HG03432 (cell line): ENCODE results near the gene COL9A3.

Experiments
- ATAC-seq: cut with Tn5 transposase; IDR thresholded peaks from one replicate; pipeline ENCODE4 v1.9.1; 2021; ENCODE audit warnings: mild to moderate bottlenecking, moderate library complexity; ENCODE audit not compliant: unreplicated experiment

The COL9A3 gene

DNA sequence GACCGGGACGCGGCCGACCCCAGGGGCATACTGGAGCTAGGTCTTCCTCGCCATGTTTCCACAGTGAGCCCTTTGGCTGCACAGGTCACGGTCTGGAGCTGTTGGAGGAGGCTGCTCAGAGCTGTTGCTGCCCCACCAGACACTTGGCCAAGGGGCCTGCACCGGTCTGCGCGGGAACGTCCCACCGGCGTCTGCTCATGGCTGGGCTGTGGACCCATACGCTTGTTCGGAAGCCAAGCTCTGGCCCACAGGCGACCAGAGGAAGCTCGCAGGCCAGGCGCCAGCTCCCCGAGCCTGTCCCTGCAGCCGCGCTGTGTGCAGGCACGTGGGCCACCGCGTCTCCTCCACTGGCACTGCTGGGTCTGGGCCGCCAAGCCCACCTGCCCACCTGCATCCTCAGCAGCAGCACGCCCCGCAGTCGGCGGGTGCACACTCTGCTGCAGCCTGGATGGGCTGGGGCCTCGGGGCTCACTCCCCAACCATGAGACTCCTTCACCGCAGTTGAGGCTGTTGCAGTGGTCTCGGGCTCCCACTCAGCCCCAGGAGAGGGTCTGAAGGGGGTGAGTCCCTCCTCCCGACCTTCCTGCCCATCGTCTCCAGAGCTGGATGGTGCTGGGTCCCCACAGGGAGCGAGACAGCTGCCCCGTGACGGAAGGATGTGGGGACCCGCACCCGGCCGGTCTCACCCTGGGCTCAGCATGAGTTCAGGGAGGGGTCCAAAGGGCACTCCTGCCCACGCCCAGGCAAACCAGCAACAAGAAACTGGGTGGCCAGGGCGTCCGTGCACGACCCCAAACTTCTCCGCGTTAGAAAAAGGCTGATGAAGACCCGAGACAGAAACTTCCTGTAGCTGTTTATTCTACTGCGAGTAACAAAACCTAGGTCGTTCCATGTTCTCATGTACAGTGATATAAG, 60.3 kb downstream of the COL9A3 start:
- ATAC-seq, result no peak

DNA sequence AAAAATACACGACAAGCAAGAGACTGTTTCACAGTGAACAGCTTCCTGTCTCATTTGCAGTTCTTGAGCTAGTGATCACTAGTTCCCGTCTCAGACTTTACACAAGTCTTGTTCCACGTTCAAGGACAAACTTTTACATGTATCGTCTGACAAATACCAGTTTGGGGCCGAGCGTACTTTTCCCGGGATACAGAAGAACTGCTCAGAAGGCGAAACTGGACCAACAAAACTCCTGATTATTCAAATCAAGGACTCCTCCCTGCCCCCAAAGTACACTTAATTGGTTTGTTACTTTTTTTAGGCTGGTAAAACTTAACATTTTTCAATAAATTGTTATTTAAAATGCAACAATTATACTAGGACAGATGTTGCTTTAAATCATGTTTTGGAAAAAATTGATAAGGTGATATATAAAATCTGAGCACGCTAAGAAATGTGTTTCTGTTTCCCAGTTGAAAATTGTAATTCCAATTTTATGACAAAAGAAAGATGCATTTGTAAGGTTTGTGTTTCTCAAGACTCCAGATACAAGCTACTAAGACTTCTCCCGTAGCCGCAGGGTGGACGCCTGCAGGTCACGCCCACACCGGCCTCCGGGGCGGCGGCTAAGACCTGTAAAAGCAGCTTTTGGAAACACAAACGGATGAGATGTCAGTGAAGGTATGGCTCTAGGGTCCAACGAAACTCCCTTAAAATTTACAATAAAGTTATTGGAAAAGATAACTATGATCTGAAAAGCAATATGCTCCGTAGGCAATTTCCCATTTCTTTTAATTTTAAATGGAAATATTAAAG, 61.6 kb downstream of the COL9A3 start:
- no peak for ATAC-seq

DNA sequence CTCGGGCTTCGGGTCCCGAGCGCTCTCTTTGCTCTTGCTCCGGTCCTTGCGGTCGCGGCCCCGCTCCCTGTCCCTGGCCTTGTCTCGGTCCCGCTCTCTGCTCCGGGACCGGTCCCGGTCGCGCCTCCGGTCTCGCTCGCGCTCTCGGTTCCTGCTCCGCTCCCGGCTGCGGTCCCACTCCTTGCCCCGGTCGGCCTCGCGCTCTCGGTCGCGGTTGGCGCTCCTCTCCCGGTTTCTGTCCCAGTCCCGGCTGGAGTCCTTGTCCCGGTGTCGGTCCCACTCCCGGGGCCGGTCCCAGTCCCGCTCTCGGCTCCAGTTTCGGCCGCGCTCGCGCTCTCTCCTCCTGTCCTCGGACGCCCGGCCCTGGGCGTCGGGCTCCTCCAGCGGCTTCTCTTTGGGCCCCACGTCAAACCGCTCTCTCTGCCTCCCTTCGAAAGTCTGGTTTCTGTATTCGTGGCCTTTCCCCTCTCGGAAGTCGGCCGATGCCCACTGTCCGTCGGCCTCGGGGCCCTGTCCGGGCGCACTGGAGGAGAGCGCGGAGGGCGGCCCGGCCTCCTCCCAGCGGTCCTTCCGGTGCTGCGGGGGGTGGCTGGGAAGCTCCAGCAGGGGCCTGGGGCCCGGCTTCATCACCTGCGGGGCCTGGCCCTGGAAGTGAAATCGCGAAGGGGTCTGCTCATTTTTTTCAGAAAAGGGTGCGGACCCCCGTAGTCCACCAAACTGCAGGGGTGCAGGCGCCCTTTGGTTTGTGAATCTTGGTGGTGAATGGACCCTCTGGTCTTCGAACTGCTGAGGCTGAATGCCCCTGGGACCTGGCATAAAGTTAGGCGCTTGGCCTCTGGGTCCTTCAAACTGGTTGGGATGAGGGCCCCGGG, 62.7 kb downstream of the COL9A3 start:
- no peak for ATAC-seq

DNA sequence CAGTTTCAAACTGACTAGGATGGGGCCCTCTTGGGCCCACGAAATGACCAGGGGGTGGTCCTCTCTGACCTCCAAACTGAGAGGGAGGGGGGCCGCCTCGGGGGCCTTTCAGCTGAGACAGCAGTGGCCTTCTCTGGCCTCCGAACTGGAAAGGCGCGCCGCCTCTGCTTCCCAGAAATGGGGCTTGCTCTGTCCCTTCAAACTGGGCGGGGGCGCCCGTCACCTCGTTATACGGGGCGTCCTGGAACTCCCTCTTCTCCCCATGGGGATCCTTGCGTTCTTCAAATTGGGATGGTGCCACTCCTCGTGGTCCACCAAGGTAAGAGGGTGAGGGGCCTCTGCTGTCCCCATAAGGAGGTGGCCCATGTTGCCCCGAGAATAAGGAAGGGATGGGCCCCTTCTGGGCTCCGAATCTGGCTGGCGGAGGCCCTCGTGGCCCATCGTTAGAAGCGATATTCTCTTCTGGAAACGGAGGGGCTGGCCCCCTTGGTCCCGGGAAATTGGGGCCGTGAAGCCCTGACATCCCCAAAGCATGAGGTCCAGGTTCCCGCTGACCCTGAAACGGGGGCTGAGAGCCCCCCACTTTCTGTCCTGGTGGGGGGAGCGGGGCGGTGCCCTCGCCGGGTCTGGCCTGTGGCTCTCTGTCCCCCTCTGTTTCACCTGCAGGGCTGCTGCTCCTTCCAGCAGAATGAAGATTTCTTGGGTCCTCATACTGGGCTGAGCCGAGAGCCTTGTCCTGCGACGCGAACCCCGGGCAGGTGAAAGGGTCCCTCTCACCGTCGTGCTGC, 63.5 kb downstream of the COL9A3 start:
- no peak for ATAC-seq

DNA sequence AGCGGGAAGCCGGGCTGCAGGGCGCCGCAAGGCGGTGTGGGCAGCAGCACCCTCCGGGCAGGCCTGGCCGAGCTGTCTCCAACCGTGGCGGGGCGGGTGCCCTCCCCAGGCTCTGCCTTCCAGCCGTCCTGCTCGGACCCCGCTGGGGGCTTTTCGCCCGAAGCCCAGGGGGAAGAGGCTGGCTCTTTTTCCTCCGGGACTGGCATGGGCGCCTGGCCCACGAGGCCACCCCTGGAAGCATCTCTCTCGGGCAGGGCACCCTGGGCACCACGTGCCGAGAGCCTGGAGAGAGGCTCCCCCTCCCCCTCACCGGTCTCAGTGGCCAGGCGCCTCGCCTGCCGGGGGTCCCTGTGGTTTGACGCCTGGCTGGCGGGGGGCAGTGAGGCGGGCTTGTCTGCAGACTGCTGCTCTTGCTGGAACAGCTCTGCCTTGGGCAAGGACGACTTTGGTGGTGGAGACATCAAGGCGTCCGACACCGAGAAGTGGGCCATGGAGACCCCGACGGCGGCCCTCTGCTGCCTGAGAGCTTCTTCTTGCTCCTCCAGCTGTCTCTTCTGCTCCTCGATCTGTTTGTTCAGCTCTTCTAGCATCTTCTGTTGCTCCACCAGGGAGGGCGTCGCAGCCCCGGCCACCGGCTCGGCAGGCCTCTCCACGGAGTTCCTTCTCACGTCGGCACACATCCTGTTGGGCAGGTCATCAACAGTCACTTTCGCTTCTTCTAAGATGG, 64.2 kb downstream of the COL9A3 start:
- no peak for ATAC-seq

DNA sequence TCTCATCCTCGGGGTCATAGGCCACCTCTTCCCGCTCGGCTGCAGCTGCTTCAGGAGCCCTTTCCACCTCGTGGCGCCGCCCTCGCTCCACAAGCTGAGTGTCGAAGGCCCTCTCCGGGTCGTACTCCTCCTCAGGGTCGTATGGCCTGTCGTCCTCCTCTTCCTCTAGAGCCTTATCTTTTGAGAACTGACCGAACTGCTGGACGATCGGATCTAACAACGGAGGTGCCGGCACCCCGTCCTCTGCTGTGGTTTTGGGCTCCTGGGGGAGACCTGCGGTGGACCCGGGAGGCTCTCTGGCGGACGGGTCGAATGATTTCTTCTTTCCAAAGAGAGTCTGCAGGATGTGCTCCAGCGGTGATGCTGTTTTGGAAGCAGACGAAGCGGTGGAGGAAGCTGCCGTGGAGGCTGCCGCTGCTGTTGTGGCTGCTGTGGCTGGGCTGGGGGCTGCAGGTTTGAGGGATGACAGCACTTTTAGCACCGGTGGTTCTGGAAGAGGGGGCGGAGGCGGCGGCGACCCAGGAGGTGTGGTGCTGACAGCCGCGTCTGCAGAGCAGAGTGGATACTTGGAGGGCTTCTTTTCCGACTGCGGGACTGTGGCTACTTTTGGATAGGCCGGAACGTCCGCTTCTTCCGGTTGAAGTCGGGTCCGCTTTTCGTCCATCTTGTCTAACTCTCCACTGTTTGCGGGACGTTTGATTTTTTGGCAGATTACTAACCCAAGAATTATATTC, 65.0 kb downstream of the COL9A3 start:
- no peak for ATAC-seq

DNA sequence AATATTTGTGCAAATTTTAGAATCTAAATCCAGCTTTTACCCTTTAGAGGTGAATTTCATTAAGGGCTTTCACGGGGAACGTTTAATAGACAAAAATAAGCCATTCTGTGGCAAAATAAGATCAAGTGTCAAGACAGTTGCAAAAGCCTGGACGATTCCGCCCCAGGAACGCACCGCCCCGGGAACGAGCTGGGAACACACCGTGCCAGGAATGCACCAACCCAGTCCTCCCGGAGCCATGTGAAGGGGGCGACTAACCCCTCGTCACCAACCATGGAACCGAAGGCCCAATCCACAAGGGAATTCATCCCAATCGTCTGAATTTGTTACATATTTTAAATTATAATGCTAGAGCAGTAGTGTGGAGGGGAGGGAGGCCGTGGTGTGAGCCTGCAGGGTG, 65.6 kb downstream of the COL9A3 start:
- ATAC-seq, result no peak

DNA sequence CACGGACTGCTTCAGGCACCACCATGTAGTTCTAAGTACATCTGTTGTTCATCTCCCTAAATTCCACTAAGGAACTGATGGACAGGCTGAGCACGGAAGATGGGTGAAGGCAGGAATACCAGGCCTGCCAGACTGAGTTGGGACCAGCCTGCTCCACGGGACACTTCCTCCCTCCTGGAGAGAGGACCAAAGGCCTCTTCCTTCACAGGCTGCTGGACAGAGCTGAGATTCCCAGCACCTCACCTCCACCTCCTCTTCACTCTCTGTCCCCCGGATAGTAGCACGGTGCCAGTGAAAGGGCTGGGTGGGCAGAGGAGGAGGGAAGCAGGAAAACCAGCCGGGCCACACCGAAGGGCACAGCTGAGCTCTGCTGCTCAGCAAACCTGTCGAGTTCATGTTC, 67.7 kb downstream of the COL9A3 start:
- no peak for ATAC-seq

DNA sequence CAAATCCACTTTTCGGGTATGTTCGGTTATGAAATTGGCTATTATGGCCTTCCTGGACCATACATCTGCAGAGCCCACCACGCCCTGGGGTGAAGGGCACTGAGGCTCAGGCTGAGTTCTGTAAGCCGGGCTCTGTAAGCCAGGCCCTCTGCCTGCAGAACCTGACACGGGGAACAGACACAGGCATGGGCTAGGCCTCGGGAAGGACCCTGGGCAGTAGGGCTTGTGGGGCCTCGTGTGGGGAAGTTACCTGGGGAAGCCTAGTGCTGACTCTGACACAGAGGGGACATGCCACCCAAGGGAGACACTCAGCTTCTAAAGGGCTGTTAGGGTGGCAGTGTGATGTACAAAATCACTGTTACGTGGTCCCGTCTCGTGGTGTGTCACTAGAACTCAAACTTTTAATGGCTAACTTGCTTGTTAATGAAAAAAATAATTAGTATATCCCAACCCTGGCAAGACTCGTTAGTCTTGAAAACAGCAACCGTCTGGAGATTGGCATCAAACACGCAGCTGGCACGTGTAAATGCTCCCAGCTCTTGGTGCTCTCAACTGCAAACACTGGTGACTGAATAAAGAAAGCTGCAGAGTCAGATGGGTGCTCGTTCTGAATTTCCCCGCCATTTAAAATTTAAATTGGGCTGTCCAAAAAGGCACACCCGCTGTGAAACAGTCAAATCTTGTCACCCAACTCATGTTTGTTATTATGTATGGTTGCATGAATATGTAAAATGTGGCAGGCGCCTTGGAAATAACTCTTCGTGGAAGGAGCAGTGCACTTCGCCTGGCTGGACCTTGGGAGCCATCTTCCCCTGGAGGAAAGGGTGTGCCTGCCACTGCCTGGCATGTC, 68.4 kb downstream of the COL9A3 start:
- ATAC-seq, result no peak

DNA sequence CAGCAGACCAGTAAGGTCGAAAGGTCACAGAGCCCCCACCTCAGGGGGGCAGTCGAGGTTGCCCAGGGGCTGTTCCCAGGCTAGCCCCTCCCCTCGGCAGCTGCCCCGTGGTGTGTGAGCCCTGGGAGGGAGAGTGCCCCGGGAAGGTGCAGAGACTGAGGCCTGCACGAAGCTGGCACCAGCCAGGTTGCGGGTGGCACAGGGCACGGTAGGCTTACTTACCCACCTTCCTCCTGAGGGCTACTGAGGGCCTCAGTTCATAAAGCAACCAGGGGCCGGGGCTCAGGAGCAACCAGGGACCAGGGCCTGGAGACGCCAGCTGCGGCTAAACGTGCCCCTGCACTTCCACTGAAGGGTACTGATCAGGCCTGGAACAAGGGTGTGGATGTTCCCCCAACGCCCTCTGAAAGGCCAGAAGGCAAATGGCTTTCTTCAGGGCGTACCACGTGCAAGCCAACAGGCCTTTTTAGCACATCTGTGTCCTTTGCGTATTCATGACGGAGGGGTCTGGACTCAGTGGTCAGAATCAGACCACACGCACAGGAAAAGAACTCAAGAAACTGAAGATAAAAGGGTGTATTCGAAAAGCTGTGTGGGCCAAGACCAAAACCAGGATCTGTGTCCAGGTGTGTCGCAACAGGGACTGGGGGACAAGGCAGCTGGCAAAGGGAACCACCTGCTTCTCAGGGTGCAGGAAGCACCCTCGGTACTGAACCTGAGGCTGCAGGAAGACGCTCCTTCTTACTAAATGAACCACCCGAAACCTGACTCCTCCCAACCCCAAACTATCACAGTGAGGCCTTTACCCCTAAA, 69.3 kb downstream of the COL9A3 start:
- no peak for ATAC-seq

DNA sequence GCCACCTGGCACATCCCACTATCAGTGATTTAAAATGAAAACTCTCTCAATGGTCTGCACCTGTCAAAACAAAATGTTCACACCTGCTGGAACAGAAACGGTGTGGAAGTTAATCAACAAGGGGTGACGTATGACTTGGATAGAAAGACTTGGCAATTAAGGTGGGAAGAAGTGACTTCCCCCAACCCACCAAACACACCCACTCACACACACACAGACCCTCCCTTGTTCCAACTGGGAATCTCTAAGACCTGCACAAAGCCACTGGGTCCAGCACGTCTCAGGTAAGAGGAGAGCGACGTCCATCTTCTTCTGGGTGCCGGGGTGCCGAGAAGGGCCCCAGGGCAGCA, 69.8 kb downstream of the COL9A3 start:
- ATAC-seq, result no peak

DNA sequence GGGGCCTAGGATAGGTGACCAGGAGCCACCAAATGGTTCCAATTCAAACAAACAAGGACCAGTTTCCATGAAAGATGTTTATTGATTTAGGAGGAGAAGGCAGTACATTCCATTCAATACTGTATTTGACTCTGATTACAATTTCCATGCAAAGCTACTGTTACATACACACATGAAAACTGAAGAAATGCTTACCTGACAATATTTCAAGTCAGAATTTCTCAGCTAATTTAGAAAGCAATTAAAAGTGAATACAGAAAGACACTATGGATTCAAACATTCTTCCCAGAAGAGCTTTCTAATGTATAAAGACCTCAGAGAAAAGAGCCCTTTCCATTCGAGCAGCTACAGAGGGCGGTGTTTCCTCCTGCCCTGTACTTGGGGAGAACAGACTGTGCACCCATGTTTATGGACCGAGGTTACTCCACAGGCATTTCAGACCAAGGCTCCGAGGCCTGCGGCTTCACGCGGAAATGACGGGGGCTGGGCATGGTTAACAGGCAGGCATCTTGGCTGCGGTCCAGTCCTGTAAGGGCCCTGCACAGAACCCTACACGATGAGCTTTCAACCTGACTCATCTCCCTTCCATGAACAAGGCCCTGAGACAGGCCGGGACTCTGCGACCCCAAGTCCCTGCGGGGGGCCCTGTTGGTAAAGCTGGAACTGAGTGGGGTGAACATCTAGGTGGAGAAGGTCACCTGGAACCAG, 70.5 kb downstream of the COL9A3 start:
- no peak for ATAC-seq

DNA sequence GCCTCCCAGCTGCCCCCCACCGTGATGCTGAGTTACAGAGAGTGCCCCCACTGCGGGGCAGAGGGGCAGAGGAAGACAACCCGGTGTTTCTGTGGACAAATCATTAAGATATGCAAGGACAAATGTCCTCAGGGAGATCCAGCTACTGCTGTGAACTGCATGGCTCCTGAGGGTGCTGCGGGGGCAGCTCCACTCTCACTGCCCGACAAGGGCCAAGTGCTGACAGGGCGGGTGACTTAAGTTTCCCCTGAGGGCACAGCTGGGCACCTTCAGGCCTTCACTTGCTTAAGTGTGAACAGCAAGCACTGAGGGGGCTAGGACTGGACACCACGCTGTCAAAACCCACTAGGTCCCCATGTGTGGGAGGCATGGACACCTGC, 71.0 kb downstream of the COL9A3 start:
- no peak for ATAC-seq

DNA sequence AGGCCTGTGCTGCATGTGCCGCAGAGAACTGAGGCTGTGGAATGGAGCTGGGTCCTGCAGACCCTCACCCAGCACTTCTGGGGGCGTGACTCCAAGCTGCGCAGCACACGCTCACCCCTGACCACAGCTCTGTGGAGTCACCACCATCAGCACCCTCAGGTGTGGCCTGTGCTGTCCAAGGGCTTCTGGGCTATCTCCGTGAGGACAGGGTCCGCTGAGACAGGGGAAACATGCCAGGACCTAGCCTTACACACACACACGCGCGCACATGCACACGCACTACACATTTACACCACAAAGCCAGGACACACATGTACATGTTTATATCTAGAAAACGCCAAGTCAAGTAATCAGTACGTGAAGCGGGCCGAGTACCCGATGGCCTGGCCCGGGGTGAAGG, 71.6 kb downstream of the COL9A3 start:
- no peak for ATAC-seq

DNA sequence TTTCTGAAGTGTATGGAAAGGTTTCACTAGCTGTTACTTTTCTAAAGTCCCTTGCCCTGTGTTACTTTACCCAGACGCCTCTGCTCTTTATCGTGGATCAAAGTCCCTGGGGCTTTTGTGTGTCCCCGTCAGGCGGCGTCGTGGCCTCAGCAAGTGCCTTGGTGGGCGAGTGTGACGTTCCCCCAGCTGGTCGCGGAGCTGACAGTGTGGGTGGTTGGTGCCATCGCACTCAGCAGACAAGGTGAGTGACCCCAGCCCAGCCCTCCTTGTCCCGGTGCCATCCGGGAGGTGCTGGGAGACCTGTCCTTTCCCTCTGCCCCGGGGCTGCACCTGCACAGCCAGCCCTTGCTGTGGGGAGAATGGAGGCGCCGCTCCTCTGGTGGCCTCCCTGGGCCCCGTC, 72.1 kb downstream of the COL9A3 start:
- ATAC-seq, result no peak

DNA sequence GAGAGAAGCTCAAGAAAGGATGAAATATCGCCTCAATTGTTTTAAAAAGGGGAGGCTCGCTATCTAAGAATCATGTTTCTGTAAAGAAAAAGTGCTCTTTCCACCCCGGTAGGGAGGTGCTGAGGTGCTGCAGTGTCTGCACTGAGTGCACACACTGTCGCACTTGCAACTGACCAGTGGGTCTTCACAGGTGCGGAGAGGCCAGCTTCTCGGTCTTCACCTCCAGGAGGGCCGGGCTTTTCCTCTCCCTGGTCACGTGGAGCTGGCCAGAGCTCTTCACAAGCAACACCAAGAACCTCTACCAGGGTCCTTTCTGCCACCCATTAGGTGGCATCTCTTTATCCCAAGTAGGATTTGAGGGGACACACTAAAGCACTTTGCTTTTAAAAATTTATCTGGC, 72.6 kb downstream of the COL9A3 start:
- ATAC-seq, result no peak

DNA sequence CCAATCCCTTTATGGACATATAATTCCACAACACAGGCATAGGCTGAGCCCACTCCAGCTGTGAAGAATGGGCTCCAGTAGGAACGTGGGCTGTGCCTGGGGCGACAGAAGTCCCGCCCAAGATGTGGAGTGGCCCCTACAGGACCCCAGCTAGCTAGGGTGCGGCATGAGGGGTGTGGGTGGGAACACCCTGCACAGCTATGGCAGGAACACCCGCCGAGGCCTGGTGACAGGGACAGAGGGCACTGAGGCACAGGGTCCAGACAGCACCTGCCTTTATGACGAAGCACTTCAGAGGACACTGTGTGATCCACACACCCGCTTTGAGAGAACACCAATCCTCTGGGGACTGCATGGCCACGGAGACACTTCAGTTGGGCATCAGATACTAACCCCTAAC, 73.0 kb downstream of the COL9A3 start:
- no peak for ATAC-seq
